Aorta (tissue), 5 donors: ENCODE measurements around the gene MBP. TPM values are rescaled to one million over a fixed set of nuclear protein-coding genes. Genes with fewer than 3 reads are reported as not detected.

Experiments used
- ATAC-seq: fragments of 200-7000 bp; cut with Tn5 transposase; one replicate; pipeline ENCODE4 v1.9.1; 2022; ENCODE audit warnings: moderate library complexity; ENCODE audit not compliant: low FRiP score
- DNase-seq, 2 donors: peaks; one replicate each; pipeline ENCODE4 v3.0.0-alpha.2; 2020
- H3K27ac ChIP-seq, 2 donors: one replicate each; pipeline ENCODE4 v1.5.1; 2013; ENCODE audit warnings: low read length in 2 of 2, mild to moderate bottlenecking in 2 of 2, moderate library complexity in 2 of 2, control low read depth in 1 of 2, inconsistent platforms in 1 of 2, low read depth in 1 of 2
- H3K27me3 ChIP-seq, 2 donors: one replicate each; pipeline ENCODE4 v1.6.1; 2013; ENCODE audit warnings: control low read depth in 1 of 2, low read length in 1 of 2, mild to moderate bottlenecking in 1 of 2, moderate library complexity in 1 of 2; ENCODE audit not compliant: insufficient read depth in 2 of 2, control insufficient read depth in 1 of 2
- H3K36me3 ChIP-seq, 2 donors: one replicate each; pipeline ENCODE4 v1.6.1; 2013; ENCODE audit warnings: control low read depth in 1 of 2, low read length in 1 of 2, mild to moderate bottlenecking in 1 of 2; ENCODE audit not compliant: insufficient read depth in 2 of 2, control insufficient read depth in 1 of 2
- H3K4me1 ChIP-seq, 2 donors: one replicate each; pipeline ENCODE4 v1.6.1; 2013; ENCODE audit warnings: low read length in 2 of 2, control low read depth in 1 of 2, mild to moderate bottlenecking in 1 of 2, moderate library complexity in 1 of 2; ENCODE audit not compliant: insufficient read depth in 2 of 2, control insufficient read depth in 1 of 2
- H3K4me3 ChIP-seq, 2 donors: one replicate each; pipeline ENCODE4 v1.5.1; 2013; ENCODE audit warnings: low read length in 2 of 2, control low read depth in 1 of 2, mild to moderate bottlenecking in 1 of 2
- H3K9me3 ChIP-seq: one replicate; pipeline ENCODE4 v1.6.1; 2013; ENCODE audit warnings: mild to moderate bottlenecking, low read length; ENCODE audit not compliant: control insufficient read depth
- WGBS, 2 donors: extraction: QIAGEN DNeasy Blood & Tissue Kit; methylation state at CpG; one replicate each; pipeline ENCODE4 v1.1.7; 2013; 5-methylcytosine and 5-hydroxymethylcytosine counted together
- intact Hi-C, 2 donors: fragments of 100-400 bp; cut with DNase I; formaldehyde crosslinking; loops; one replicate each; pipeline versions ENCODE4 v1.14.2 to v1.15.0; 2022
- polyA plus RNA-seq, 2 donors: library from polyadenylated mRNA; stranded (reverse); fragments of 200-250 nt; gene quantifications; one replicate each; pipeline ENCODE4 v1.2.3, GENCODE V29; 2013
- total RNA-seq, 2 donors: library from RNA; stranded (reverse); fragmentation: NEBNext Ultra II Directional; extraction: Animal tissue kit (Norgen Biotek cat#: 25700); gene quantifications; one replicate each; pipeline ENCODE4 v1.2.1, GENCODE V29; 2021
- donor health status: healthy with polysubstance abuse.
- donor health status: Bipolar disorder and iron deficiency.
- donor health status: DM: no; HTN: no; CAD: no.
- donor health status: DM: no; HTN: no; CAD: no.
- donor health status: DM: yes; HTN: yes; CAD: no.

MBP gene
- total and polyA plus RNA-seq, 4 donors: 9.1 to 62.7 (median 26.6) TPM

GRCh38 chr18:77103187-77103850 lies 29.3 kb downstream of the MBP start:
- Histone ChIP-seq H3K4me1 (peaks cover 0 to 3% of the 10 kb centered on the region in 2 donors), H3K9me3 (no peaks in the 10 kb centered on the region), H3K27ac (no peak overlapping the region), H3K36me3 (no peaks in the 10 kb centered on the region), H3K27me3 (no peaks in the 10 kb centered on the region), H3K4me3 (no peak overlapping the region)
- ATAC-seq (peak; percentile 57), DNase-seq (no peak)
- WGBS, 2 donors: 61 to 65% methylated on average over 14 of the region's 14 CpGs
- intact Hi-C loops: no loop called here

- intact Hi-C loops: no loop called here
- 19 to 26% methylated on average over 3 of the region's 3 CpGs for WGBS, 2 donors
- H3K4me1 ChIP-seq: peaks cover 0 to 3% of the 10 kb centered on the region in 2 donors
These were observed 30.1 kb downstream of the MBP start for GRCh38 chr18:77102259-77103040.

DNA sequence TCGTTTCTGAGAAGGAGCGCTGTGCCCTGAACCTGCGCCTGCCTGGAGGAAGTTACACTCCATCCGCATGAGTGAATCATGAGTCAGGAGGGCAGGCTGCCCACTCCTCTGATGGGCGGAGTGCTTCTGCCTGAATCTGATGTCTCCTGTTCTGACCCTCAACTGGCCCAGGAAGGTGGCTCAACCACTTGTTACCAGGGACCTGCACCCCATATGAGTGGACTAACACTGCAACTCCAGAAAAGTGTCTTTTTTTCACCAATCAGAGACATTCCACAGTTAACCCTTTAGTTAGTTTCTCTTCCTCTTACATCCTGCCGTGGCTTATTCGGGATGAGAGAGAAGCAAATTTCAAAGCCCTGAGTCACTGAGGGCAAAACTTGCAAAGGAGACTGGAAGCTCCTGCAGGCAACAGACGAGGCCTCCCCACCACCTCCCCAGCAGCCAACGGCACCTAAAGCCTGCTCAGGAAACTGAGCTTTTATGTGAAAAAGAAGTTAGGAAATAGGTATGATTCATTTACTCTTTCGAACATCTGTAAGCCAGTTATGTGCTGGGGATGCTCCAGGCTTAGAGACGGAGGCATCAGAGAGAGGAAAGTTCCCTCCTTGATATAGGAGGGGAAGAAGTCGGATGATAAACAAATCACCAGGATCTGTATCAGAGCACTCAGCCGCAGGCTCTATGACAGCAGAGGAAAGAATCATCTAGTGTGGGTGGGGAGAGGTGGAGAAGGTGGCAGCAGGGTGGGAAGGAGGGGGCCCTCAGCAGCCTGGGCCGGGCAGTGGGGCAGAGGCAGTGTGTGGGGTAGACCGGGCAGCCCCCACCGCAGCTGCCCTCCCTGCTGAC lies 30.9 kb downstream of the MBP start:
- intact Hi-C loops: no loop called here
- Histone ChIP-seq H3K4me3 (no peak overlapping the region), H3K36me3 (no peaks in the 10 kb centered on the region), H3K4me1 (peaks cover 0 to 3% of the 10 kb centered on the region in 2 donors), H3K9me3 (no peaks in the 10 kb centered on the region), H3K27ac (peak overlapping the region; percentile 33 to 87), H3K27me3 (no peaks in the 10 kb centered on the region)
- DNase-seq (peak; percentile 94), ATAC-seq (peak; percentile 82)
- 23 to 32% methylated on average over 16 of the region's 16 CpGs for WGBS, 2 donors

More at GRCh38 chr18:77102259-77103040, 30.1 kb downstream of the MBP start:
- no peaks in the 10 kb centered on the region for H3K27me3 ChIP-seq
- DNase-seq (no peak), ATAC-seq (no peak)
- peak overlapping the region; percentile 33 to 87 for H3K27ac ChIP-seq
- no peaks in the 10 kb centered on the region for H3K9me3 ChIP-seq
- H3K4me3 ChIP-seq: no peak overlapping the region
- H3K36me3 ChIP-seq: no peaks in the 10 kb centered on the region

DNA sequence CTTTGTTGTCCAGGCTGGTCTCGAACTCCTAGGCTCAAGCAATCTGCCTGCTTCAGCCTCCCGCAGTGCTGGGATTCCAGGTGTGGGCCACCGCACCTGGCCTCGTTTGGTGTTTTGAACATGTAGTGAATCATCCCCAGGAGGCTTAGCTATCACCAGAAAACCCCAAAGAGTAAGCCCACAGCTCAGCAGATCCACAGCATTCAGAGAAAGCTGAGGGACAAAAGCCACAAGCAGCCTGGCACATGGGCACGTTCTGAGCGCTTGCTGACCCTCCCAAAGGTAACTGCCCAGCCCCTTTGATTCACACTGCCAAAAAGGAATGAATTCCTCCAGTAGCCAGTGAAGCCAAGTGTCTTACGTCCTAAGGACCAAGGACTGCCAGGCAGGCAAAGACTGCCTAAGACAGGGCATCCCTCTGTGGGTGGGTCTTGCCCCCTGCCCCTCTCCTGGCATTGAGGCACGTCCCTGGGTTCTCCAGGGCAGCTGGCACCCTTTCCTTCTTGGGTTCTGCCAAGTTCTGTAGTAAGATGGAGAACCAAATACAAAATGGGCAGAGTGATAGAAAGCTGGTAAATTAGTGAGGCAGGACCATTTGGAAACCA lies 31.7 kb downstream of the MBP start:
- ATAC-seq (no peak), DNase-seq (no peak)
- H3K27me3 ChIP-seq: no peaks in the 10 kb centered on the region
- peaks cover 0 to 3% of the 10 kb centered on the region in 2 donors for H3K4me1 ChIP-seq
- peak overlapping the region in 1 of 2 donors; percentile 65 for H3K27ac ChIP-seq
- 65 to 68% methylated on average over 8 of the region's 8 CpGs for WGBS, 2 donors
- no peak overlapping the region for H3K4me3 ChIP-seq
- H3K36me3 ChIP-seq: no peaks in the 10 kb centered on the region
- H3K9me3 ChIP-seq: no peaks in the 10 kb centered on the region
- intact Hi-C loops: no loop called here

DNA sequence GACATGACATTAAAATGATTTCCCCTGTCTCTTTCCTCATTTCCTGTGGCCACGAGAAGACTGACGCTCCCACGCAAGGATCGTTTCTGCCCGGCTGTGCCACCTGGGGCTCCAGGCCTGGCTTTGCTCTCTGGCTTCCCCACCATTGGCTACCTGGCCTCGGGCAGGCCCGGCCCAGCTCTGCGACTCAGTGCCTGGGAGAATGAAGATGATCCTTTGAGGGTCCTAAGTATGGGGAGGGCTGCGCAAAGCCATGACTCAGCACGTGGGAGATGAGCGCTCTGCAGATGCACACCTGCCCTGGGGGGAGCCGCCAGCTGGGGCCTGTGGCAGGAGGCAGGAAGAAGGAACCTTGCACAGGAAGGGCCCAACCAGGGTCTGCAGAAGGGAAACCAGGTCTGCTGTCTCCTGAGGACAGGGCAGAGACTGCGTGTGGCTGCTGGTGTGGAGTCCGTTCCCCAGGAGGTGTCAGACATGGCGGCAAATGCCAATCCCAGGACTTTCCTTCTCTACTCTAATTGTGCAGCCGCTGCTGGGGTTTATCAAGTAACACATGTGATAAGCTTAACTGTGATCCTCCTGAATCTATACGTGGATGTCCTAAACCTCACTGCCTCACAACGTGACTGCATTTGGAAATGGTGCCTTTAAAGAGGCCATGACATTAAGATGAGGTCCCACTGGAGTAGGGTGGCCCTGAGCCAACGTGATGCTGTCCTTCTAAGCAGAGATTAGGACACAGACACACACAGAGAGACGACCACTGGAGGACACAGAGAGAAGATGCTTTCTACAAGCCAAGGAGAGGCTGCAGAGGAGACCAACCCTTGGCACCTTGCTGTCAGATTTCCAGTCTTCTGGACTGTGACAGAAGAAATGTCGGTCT lies 32.9 kb downstream of the MBP start:
- Histone ChIP-seq H3K27ac (no peak overlapping the region), H3K9me3 (no peaks in the 10 kb centered on the region), H3K36me3 (no peaks in the 10 kb centered on the region), H3K27me3 (no peaks in the 10 kb centered on the region), H3K4me3 (no peak overlapping the region), H3K4me1 (peaks cover 0 to 3% of the 10 kb centered on the region in 2 donors)
- no peak for DNase-seq
- intact Hi-C loops: no loop called here
- no peak for ATAC-seq
- WGBS, 2 donors: 93 to 96% methylated on average over 21 of the region's 21 CpGs

GRCh38 chr18:77098538-77099174 lies 33.9 kb downstream of the MBP start:
- DNase-seq (no peak), ATAC-seq (no peak)
- no peak overlapping the region for H3K4me3 ChIP-seq
- no peaks in the 10 kb centered on the region for H3K36me3 ChIP-seq
- no peak overlapping the region for H3K27ac ChIP-seq
- WGBS, 2 donors: 32 to 34% methylated on average over 17 of the region's 17 CpGs
- intact Hi-C loops: no loop called here
- peaks cover 0 to 3% of the 10 kb centered on the region in 2 donors for H3K4me1 ChIP-seq
- no peaks in the 10 kb centered on the region for H3K9me3 ChIP-seq
- H3K27me3 ChIP-seq: no peaks in the 10 kb centered on the region

DNA sequence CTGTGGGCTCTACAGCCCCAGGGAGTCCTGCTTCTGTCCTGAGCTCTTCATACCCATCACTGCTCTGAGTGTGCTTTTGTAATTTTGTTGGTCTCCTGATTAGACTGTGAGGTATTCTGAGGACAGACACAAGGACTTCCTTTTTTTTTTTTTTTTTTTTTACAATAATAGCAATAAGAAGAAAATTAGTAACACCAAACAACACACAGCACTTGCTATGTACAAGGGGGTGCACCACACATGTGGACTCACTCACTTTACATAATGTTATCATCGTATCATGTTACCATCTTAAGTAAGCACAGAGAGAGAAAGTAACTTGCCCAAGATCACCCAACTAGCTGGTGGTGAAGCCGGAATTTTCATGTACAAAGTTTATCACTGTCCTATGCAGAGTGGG lies 34.6 kb downstream of the MBP start:
- WGBS, 2 donors: 54 to 65% methylated on average over 2 of the region's 2 CpGs
- DNase-seq (no peak), ATAC-seq (no peak)
- H3K36me3 ChIP-seq: no peaks in the 10 kb centered on the region
- H3K4me1 ChIP-seq: peaks cover 0 to 3% of the 10 kb centered on the region in 2 donors
- no peaks in the 10 kb centered on the region for H3K27me3 ChIP-seq
- H3K9me3 ChIP-seq: no peaks in the 10 kb centered on the region
- no peak overlapping the region for H3K27ac ChIP-seq
- no peak overlapping the region for H3K4me3 ChIP-seq
- intact Hi-C loops: no loop called here
